Measurements from ENCODE around the gene DDX51.

DNA sequence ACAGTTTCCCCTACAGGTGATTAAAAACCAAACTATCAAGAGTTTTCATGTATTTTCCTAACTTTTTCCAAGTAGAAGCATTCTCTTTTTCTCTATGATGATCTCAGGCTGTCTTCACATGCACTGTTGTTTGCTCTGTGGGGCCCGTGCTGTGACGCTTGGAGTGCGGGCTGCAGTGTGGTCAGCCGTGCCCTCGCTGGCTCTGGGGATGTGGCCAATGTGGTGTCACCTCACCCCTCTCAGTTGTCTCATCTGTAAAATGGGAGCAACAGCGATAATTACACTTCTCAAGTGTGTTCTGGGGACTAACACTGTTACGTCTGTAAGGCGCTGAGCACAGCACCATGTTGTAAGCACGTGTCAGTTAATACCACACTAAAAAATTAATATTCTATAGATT lies 28.6 kb downstream of the DDX51 start:
- TF ChIP-seq SRSF9 (IDR thresholded peaks at IDR 0.05; ENCODE audit: borderline replicate concordance, insufficient read depth, low read depth, low read length, poor library complexity, severe bottlenecking) = no peak
- TF ChIP-seq, protein P1, sequence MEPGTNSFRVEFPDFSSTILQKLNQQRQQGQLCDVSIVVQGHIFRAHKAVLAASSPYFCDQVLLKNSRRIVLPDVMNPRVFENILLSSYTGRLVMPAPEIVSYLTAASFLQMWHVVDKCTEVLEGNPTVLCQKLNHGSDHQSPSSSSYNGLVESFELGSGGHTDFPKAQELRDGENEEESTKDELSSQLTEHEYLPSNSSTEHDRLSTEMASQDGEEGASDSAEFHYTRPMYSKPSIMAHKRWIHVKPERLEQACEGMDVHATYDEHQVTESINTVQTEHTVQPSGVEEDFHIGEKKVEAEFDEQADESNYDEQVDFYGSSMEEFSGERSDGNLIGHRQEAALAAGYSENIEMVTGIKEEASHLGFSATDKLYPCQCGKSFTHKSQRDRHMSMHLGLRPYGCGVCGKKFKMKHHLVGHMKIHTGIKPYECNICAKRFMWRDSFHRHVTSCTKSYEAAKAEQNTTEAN (CRISPR knock-in tag; conservative IDR thresholded peaks at IDR 0.05) = no peak
- TF ChIP-seq, protein P2, sequence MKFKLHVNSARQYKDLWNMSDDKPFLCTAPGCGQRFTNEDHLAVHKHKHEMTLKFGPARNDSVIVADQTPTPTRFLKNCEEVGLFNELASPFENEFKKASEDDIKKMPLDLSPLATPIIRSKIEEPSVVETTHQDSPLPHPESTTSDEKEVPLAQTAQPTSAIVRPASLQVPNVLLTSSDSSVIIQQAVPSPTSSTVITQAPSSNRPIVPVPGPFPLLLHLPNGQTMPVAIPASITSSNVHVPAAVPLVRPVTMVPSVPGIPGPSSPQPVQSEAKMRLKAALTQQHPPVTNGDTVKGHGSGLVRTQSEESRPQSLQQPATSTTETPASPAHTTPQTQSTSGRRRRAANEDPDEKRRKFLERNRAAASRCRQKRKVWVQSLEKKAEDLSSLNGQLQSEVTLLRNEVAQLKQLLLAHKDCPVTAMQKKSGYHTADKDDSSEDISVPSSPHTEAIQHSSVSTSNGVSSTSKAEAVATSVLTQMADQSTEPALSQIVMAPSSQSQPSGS (CRISPR knock-in tag; IDR thresholded peaks at IDR 0.05) = no peak
